Upper lobe of right lung (tissue), 1 donor: ENCODE measurements around the gene GPC2. TPM values are rescaled to one million over a fixed set of nuclear protein-coding genes. Genes with fewer than 3 reads are reported as not detected.

Experiments
- ATAC-seq: fragments of 200-7000 bp; cut with Tn5 transposase; one replicate; pipeline ENCODE4 v1.9.1; 2020; ENCODE audit warnings: mild to moderate bottlenecking, moderate library complexity
- DNase-seq: peaks from one replicate; pipeline ENCODE4 v3.0.0-alpha.2; 2020
- H3K27ac ChIP-seq: fragments of 200-600 bp; one replicate; pipeline ENCODE4 v1.8.0; 2022
- H3K27me3 ChIP-seq: fragments of 200-600 bp; one replicate; pipeline ENCODE4 v1.8.0; 2022; ENCODE audit warnings: mild to moderate bottlenecking
- H3K36me3 ChIP-seq: fragments of 200-600 bp; one replicate; pipeline ENCODE4 v1.8.0; 2022
- H3K4me1 ChIP-seq: fragments of 200-600 bp; one replicate; pipeline ENCODE4 v1.8.0; 2022
- H3K4me3 ChIP-seq: fragments of 200-600 bp; one replicate; pipeline ENCODE4 v1.8.0; 2022; ENCODE audit warnings: mild to moderate bottlenecking
- H3K9me3 ChIP-seq: fragments of 200-600 bp; one replicate; pipeline ENCODE4 v1.8.0; 2022
- intact Hi-C: fragments of 100-400 bp; cut with DNase I; formaldehyde crosslinking; loops from one replicate; pipeline ENCODE4 v1.11.0; 2022
- total RNA-seq: library from RNA; stranded (reverse); fragmentation: NEBNext Ultra II Directional; extraction: Animal tissue kit (Norgen Biotek cat#: 25700); gene quantifications from one replicate; pipeline ENCODE4 v1.2.1, GENCODE V29; 2021
- TF ChIP-seq, protein P1 (sequence below): fragments of 200-600 bp; IDR thresholded peaks from one replicate; pipeline ENCODE4 v1.8.0; 2022; ENCODE audit warnings: antibody characterized with exemption
- donor health status: DM: no; HTN: yes; CAD: no; lungs with severe emphysema.

The GPC2 gene
- total RNA-seq, 1 donor from 2014 or later = 0.49 TPM

GRCh38 chr7:100176096-100177044, 811 bp downstream of the GPC2 start:
- H3K27ac ChIP-seq = no peak overlapping the region
- intact Hi-C loops = no loop called here
- H3K4me3 ChIP-seq = peak overlapping the region; percentile 57
- DNase-seq (peak; percentile 34), ATAC-seq (no peak)
- H3K4me1 ChIP-seq = peaks cover 9% of the 10 kb centered on the region
- peaks cover 22% of the 10 kb centered on the region for H3K27me3 ChIP-seq
- TF ChIP-seq, protein P1, sequence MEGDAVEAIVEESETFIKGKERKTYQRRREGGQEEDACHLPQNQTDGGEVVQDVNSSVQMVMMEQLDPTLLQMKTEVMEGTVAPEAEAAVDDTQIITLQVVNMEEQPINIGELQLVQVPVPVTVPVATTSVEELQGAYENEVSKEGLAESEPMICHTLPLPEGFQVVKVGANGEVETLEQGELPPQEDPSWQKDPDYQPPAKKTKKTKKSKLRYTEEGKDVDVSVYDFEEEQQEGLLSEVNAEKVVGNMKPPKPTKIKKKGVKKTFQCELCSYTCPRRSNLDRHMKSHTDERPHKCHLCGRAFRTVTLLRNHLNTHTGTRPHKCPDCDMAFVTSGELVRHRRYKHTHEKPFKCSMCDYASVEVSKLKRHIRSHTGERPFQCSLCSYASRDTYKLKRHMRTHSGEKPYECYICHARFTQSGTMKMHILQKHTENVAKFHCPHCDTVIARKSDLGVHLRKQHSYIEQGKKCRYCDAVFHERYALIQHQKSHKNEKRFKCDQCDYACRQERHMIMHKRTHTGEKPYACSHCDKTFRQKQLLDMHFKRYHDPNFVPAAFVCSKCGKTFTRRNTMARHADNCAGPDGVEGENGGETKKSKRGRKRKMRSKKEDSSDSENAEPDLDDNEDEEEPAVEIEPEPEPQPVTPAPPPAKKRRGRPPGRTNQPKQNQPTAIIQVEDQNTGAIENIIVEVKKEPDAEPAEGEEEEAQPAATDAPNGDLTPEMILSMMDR = no peak
- H3K36me3 ChIP-seq = no peaks in the 10 kb centered on the region
- H3K9me3 ChIP-seq = no peaks in the 10 kb centered on the region

- H3K27ac ChIP-seq = no peak overlapping the region
- peaks cover 9% of the 10 kb centered on the region for H3K4me1 ChIP-seq
- intact Hi-C loops = no loop called here
- no peaks in the 10 kb centered on the region for H3K36me3 ChIP-seq
- ATAC-seq (no peak), DNase-seq (peak; percentile 59)
- no peak overlapping the region for H3K4me3 ChIP-seq
- TF ChIP-seq, protein P1 = no peak
- peaks cover 15% of the 10 kb centered on the region for H3K27me3 ChIP-seq
- H3K9me3 ChIP-seq = no peaks in the 10 kb centered on the region
These were observed 1.8 kb downstream of the GPC2 start for GRCh38 chr7:100175296-100175935.

GRCh38 chr7:100174582-100174981, 2.6 kb downstream of the GPC2 start:
- intact Hi-C loops = no loop called here

GRCh38 chr7:100173806-100174495, 3.2 kb downstream of the GPC2 start:
- H3K4me1 ChIP-seq = peaks cover 10% of the 10 kb centered on the region
- peak; percentile 53 for DNase-seq
- H3K36me3 ChIP-seq = no peaks in the 10 kb centered on the region
- intact Hi-C loops = no loop called here
- ATAC-seq = no peak
- no peak overlapping the region for H3K4me3 ChIP-seq
- TF ChIP-seq, protein P1 = no peak
- peaks cover 15% of the 10 kb centered on the region for H3K27me3 ChIP-seq
- H3K9me3 ChIP-seq = no peaks in the 10 kb centered on the region
- no peak overlapping the region for H3K27ac ChIP-seq

More at GRCh38 chr7:100174582-100174981, 2.6 kb downstream of the GPC2 start:
- H3K36me3 ChIP-seq = no peaks in the 10 kb centered on the region
- no peak for ATAC-seq
- H3K4me3 ChIP-seq = no peak overlapping the region
- peaks cover 9% of the 10 kb centered on the region for H3K4me1 ChIP-seq
- DNase-seq = peak; percentile 35
- H3K27me3 ChIP-seq = peaks cover 15% of the 10 kb centered on the region
- H3K27ac ChIP-seq = no peak overlapping the region
- no peaks in the 10 kb centered on the region for H3K9me3 ChIP-seq
- TF ChIP-seq, protein P1 = no peak

GRCh38 chr7:100171840-100172239, 5.3 kb downstream of the GPC2 start:
- Histone ChIP-seq H3K9me3 (no peaks in the 10 kb centered on the region), H3K4me1 (peaks cover 9% of the 10 kb centered on the region), H3K27ac (no peak overlapping the region), H3K36me3 (no peaks in the 10 kb centered on the region), H3K27me3 (peaks cover 15% of the 10 kb centered on the region), H3K4me3 (peak overlapping the region; percentile 36)
- TF ChIP-seq, protein P1 = no peak
- ATAC-seq (no peak), DNase-seq (peak; percentile 59)
- intact Hi-C loops = no loop called here
